ENCODE data around the gene UBE2Q2. TPM values are rescaled to one million over a fixed set of nuclear protein-coding genes. Genes with fewer than 3 reads are reported as not detected.

The UBE2Q2 gene
- total RNA-seq, 1 experiment from 2014 or later: 18.1 TPM

- H3K27me3 ChIP-seq (replicated peaks; ENCODE audit: insufficient read depth, low read depth, low read length, poor library complexity): no peaks in the 10 kb centered on the region
- no peaks in the 10 kb centered on the region for H3K9me3 ChIP-seq (ENCODE audit: low read depth, low read length, poor library complexity, severe bottlenecking)
- intact Hi-C loops (cut with micrococcal nuclease; ENCODE audit: unreplicated experiment): loop anchor here (10.0 kb wide), 1 partner anchor 116 kb away; no protein-coding TSS in a partner anchor
- TF ChIP-seq EZH2 (IDR thresholded peaks at IDR 0.05; ENCODE audit: borderline replicate concordance, low read depth, low read length, poor library complexity, severe bottlenecking): no peak
- TF ChIP-seq, protein P1, sequence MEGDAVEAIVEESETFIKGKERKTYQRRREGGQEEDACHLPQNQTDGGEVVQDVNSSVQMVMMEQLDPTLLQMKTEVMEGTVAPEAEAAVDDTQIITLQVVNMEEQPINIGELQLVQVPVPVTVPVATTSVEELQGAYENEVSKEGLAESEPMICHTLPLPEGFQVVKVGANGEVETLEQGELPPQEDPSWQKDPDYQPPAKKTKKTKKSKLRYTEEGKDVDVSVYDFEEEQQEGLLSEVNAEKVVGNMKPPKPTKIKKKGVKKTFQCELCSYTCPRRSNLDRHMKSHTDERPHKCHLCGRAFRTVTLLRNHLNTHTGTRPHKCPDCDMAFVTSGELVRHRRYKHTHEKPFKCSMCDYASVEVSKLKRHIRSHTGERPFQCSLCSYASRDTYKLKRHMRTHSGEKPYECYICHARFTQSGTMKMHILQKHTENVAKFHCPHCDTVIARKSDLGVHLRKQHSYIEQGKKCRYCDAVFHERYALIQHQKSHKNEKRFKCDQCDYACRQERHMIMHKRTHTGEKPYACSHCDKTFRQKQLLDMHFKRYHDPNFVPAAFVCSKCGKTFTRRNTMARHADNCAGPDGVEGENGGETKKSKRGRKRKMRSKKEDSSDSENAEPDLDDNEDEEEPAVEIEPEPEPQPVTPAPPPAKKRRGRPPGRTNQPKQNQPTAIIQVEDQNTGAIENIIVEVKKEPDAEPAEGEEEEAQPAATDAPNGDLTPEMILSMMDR (conservative IDR thresholded peaks at IDR 0.05; ENCODE audit: low read depth, low read length): no peak
- no peaks in the 10 kb centered on the region for H3K36me3 ChIP-seq (ENCODE audit: insufficient read depth, low read length, poor library complexity, severe bottlenecking)
- no peak for DNase-seq (ENCODE audit: low spot score)
- no peaks in the 10 kb centered on the region for H3K4me1 ChIP-seq (ENCODE audit: insufficient read depth, low read length, poor library complexity, severe bottlenecking)
- ChIA-PET POLR2A (ENCODE audit: low non-redundant PET) (no interaction called here), CTCF (no interaction called here)
- BruUV-seq (replicated peaks): no TSS peak
- H3K4me3 ChIP-seq (ENCODE audit: low read depth, low read length, poor library complexity, severe bottlenecking): no peak overlapping the region
- no peak overlapping the region for H3K27ac ChIP-seq (ENCODE audit: low read depth, low read length, poor library complexity, severe bottlenecking)
Measured at GRCh38 chr15:75808563-75808962, 34.7 kb upstream of the UBE2Q2 start.

- POLR2A ChIA-PET (ENCODE audit: low non-redundant PET): no interaction called here
- H3K4me1 ChIP-seq (ENCODE audit: insufficient read depth, low read length, poor library complexity, severe bottlenecking): no peaks in the 10 kb centered on the region
- H3K4me3 ChIP-seq (ENCODE audit: low read depth, low read length, poor library complexity, severe bottlenecking): no peak overlapping the region
- intact Hi-C loops (cut with micrococcal nuclease; ENCODE audit: unreplicated experiment): loop anchor here (10.0 kb wide), 1 partner anchor 115 kb away; no protein-coding TSS in a partner anchor
- H3K36me3 ChIP-seq (ENCODE audit: insufficient read depth, low read length, poor library complexity, severe bottlenecking): no peaks in the 10 kb centered on the region
- CTCF ChIA-PET: interaction anchor here (0.5 to 1.4 kb wide), 4 partner anchors 98 to 1487 kb away, joined by 5 to 10 read pairs (median 6); no protein-coding TSS in a partner anchor
- H3K27ac ChIP-seq (ENCODE audit: low read depth, low read length, poor library complexity, severe bottlenecking): no peak overlapping the region
- TF ChIP-seq EZH2 (IDR thresholded peaks at IDR 0.05; ENCODE audit: borderline replicate concordance, low read depth, low read length, poor library complexity, severe bottlenecking): no peak
- TF ChIP-seq, protein P1 (conservative IDR thresholded peaks at IDR 0.05; ENCODE audit: low read depth, low read length): peak; percentile 28; the same call in 1 of the 2 replicates
- no peaks in the 10 kb centered on the region for H3K9me3 ChIP-seq (ENCODE audit: low read depth, low read length, poor library complexity, severe bottlenecking)
- no peak for DNase-seq (ENCODE audit: low spot score)
- no peaks in the 10 kb centered on the region for H3K27me3 ChIP-seq (replicated peaks; ENCODE audit: insufficient read depth, low read depth, low read length, poor library complexity)
- BruUV-seq (replicated peaks): no TSS peak
Measured at GRCh38 chr15:75809986-75810750, 33.1 kb upstream of the UBE2Q2 start.

DNA sequence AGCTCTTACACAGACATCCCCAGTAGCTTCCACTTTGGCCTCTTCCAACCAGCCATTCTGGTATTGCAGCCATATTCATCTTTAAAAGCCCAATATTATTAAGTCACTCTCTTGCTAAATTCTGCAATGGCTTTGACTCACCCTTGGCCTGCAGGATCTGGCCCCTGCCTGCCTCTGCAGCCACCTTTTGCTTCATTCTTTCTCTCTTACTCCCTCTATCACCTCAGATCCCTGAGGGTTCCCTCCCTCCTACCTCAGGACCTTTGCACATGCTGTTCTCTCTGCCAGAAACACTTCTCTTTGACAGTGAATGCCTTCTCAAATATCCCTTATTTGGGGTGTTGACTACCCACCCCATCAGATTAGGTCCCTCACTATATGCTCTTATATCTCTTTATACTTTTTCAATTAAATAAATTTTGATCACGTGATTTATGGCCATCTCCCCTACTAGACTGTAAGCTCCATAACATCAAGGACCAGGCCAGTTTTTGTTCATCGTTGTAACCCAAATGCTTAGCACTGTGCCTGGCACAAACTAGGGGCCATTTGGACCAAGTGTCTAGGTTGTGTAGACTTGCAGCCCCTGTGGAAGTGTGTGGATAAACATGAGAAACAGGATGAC lies 32.3 kb upstream of the UBE2Q2 start:
- no peak for DNase-seq (ENCODE audit: low spot score)
- Histone ChIP-seq H3K9me3 (ENCODE audit: low read depth, low read length, poor library complexity, severe bottlenecking) (no peaks in the 10 kb centered on the region), H3K27me3 (replicated peaks; ENCODE audit: insufficient read depth, low read depth, low read length, poor library complexity) (no peaks in the 10 kb centered on the region), H3K4me1 (ENCODE audit: insufficient read depth, low read length, poor library complexity, severe bottlenecking) (no peaks in the 10 kb centered on the region), H3K36me3 (ENCODE audit: insufficient read depth, low read length, poor library complexity, severe bottlenecking) (no peaks in the 10 kb centered on the region), H3K4me3 (ENCODE audit: low read depth, low read length, poor library complexity, severe bottlenecking) (no peak overlapping the region), H3K27ac (ENCODE audit: low read depth, low read length, poor library complexity, severe bottlenecking) (no peak overlapping the region)
- ChIA-PET POLR2A (ENCODE audit: low non-redundant PET) (no interaction called here), CTCF (interaction anchor here (0.6 to 1.4 kb wide), 2 partner anchors 9 to 328 kb away, joined by 3 to 5 read pairs; no protein-coding TSS in a partner anchor)
- intact Hi-C loops (cut with micrococcal nuclease; ENCODE audit: unreplicated experiment): no loop called here
- BruUV-seq (replicated peaks): no TSS peak
- TF ChIP-seq EZH2 (IDR thresholded peaks at IDR 0.05; ENCODE audit: borderline replicate concordance, low read depth, low read length, poor library complexity, severe bottlenecking): no peak
- TF ChIP-seq, protein P1 (conservative IDR thresholded peaks at IDR 0.05; ENCODE audit: low read depth, low read length): no peak

Data from A673 (cell line).